Ascending aorta (tissue), 2 donors: ENCODE data around the gene LRP1B. TPM values are rescaled to one million over a fixed set of nuclear protein-coding genes. Genes with fewer than 3 reads are reported as not detected.

Experiments
- DNase-seq, 2 donors: peaks; one replicate each; pipeline ENCODE4 v3.0.0-alpha.2; 2019; ENCODE audit warnings: low spot score in 2 of 2
- H3K27ac ChIP-seq, 2 donors: fragments of 200-600 bp; sonication (generic); one replicate each; pipeline ENCODE4 v1.5.1; 2016 to 2017; ENCODE audit warnings: mild to moderate bottlenecking in 1 of 2
- H3K27me3 ChIP-seq: fragments of 200-600 bp; sonication (generic); one replicate; pipeline ENCODE4 v1.5.1; 2017
- H3K36me3 ChIP-seq, 2 donors: fragments of 200-600 bp; sonication (generic); one replicate each; pipeline ENCODE4 v1.5.1; 2016
- H3K4me1 ChIP-seq, 2 donors: fragments of 200-600 bp; sonication (generic); one replicate each; pipeline ENCODE4 v1.5.1; 2016 to 2017; ENCODE audit warnings: mild to moderate bottlenecking in 1 of 2
- H3K4me3 ChIP-seq, 2 donors: fragments of 200-600 bp; sonication (generic); one replicate each; pipeline ENCODE4 v1.5.1; 2016 to 2017; ENCODE audit warnings: mild to moderate bottlenecking in 1 of 2
- H3K9me3 ChIP-seq, 2 donors: fragments of 200-600 bp; sonication (generic); one replicate each; pipeline ENCODE4 v1.5.1; 2016
- CTCF ChIP-seq, 3 experiments: fragments of 200-600 bp in 2 of 3; fragments of 450-650 bp in 1 of 3; sonication (generic) in 2 of 3; IDR thresholded peaks; one replicate each; pipeline ENCODE4 v1.5.1; 2016 to 2019; ENCODE audit warnings: antibody characterized with exemption in 3 of 3, mild to moderate bottlenecking in 1 of 3, moderate library complexity in 1 of 3
- intact Hi-C: fragments of 100-400 bp; cut with DNase I; formaldehyde crosslinking; loops from one replicate; pipeline ENCODE4 v1.15.1; 2023
- total RNA-seq: library from RNA; depleted of rRNA; stranded (reverse); fragments of >200 nt; gene quantifications from one replicate; pipeline ENCODE4 v1.1.0, GENCODE V29; 2016

The LRP1B gene
- total RNA-seq, 1 donor from 2014 or later = not detected

GRCh38 chr2:141782574-141782973 lies 348.2 kb downstream of the LRP1B start:
- H3K27ac ChIP-seq = no peak overlapping the region
- no peaks in the 10 kb centered on the region for H3K27me3 ChIP-seq
- no peak for DNase-seq
- H3K4me3 ChIP-seq = no peak overlapping the region
- intact Hi-C loops = no loop called here
- no peaks in the 10 kb centered on the region for H3K9me3 ChIP-seq
- no peaks in the 10 kb centered on the region for H3K36me3 ChIP-seq
- TF ChIP-seq CTCF (IDR thresholded peaks at IDR 0.05) = no peak
- no peaks in the 10 kb centered on the region for H3K4me1 ChIP-seq

- H3K4me1 ChIP-seq = no peaks in the 10 kb centered on the region
- no peaks in the 10 kb centered on the region for H3K36me3 ChIP-seq
- DNase-seq = no peak
- no peaks in the 10 kb centered on the region for H3K27me3 ChIP-seq
- H3K4me3 ChIP-seq = no peak overlapping the region
- no peak for TF ChIP-seq CTCF (IDR thresholded peaks at IDR 0.05)
- no peaks in the 10 kb centered on the region for H3K9me3 ChIP-seq
- intact Hi-C loops = no loop called here
- H3K27ac ChIP-seq = no peak overlapping the region
Observed at GRCh38 chr2:141778315-141778835, 352.4 kb downstream of the LRP1B start.

- H3K4me1 ChIP-seq = no peaks in the 10 kb centered on the region
- no peak overlapping the region for H3K4me3 ChIP-seq
- no peak for DNase-seq
- no peak overlapping the region for H3K27ac ChIP-seq
- no peaks in the 10 kb centered on the region for H3K9me3 ChIP-seq
- no peaks in the 10 kb centered on the region for H3K36me3 ChIP-seq
- H3K27me3 ChIP-seq = no peaks in the 10 kb centered on the region
- intact Hi-C loops = no loop called here
- TF ChIP-seq CTCF (IDR thresholded peaks at IDR 0.05) = no peak
Observed at GRCh38 chr2:141770530-141770929, 360.3 kb downstream of the LRP1B start.

- H3K27me3 ChIP-seq = no peaks in the 10 kb centered on the region
- intact Hi-C loops = no loop called here
- H3K4me3 ChIP-seq = no peak overlapping the region
Observed at GRCh38 chr2:141767691-141768090, 363.1 kb downstream of the LRP1B start.

GRCh38 chr2:141767051-141767450 lies 363.8 kb downstream of the LRP1B start:
- DNase-seq = no peak
- Histone ChIP-seq H3K4me1 (no peaks in the 10 kb centered on the region), H3K27ac (no peak overlapping the region), H3K27me3 (no peaks in the 10 kb centered on the region), H3K4me3 (no peak overlapping the region), H3K9me3 (no peaks in the 10 kb centered on the region), H3K36me3 (no peaks in the 10 kb centered on the region)
- no peak for TF ChIP-seq CTCF (IDR thresholded peaks at IDR 0.05)
- intact Hi-C loops = no loop called here

More at GRCh38 chr2:141767691-141768090, 363.1 kb downstream of the LRP1B start:
- no peaks in the 10 kb centered on the region for H3K4me1 ChIP-seq
- H3K9me3 ChIP-seq = no peaks in the 10 kb centered on the region
- no peak overlapping the region for H3K27ac ChIP-seq
- no peak for TF ChIP-seq CTCF (IDR thresholded peaks at IDR 0.05)
- H3K36me3 ChIP-seq = no peaks in the 10 kb centered on the region
- DNase-seq = no peak

GRCh38 chr2:141766225-141766624 lies 364.6 kb downstream of the LRP1B start:
- Histone ChIP-seq H3K4me3 (no peak overlapping the region), H3K9me3 (no peaks in the 10 kb centered on the region), H3K36me3 (no peaks in the 10 kb centered on the region), H3K27ac (no peak overlapping the region), H3K4me1 (no peaks in the 10 kb centered on the region), H3K27me3 (no peaks in the 10 kb centered on the region)
- DNase-seq = no peak
- intact Hi-C loops = no loop called here
- no peak for TF ChIP-seq CTCF (IDR thresholded peaks at IDR 0.05)
